Gastrocnemius medialis (tissue), 4 donors: ENCODE measurements around the gene ADCY2.

Source experiments
- POLR2A ChIP-seq, 2 donors: fragments of 450-650 bp; IDR thresholded peaks; one replicate each; pipeline ENCODE4 v1.6.1; 2017; ENCODE audit warnings: antibody characterized with exemption in 2 of 2, mild to moderate bottlenecking in 2 of 2, moderate library complexity in 2 of 2
- TF ChIP-seq, protein P1 (sequence below), 5 experiments: fragments of 450-650 bp in 3 of 5; fragments of 200-600 bp in 2 of 5; sonication (generic) in 2 of 5; IDR thresholded peaks in 4 of 5; conservative IDR thresholded peaks in 1 of 5; 1 replicate in 4 of 5; 2 replicates in 1 of 5; pipeline ENCODE4 v1.5.1; 2016 to 2019; ENCODE audit warnings: antibody characterized with exemption in 5 of 5, mild to moderate bottlenecking in 3 of 5, moderate library complexity in 3 of 5

DNA sequence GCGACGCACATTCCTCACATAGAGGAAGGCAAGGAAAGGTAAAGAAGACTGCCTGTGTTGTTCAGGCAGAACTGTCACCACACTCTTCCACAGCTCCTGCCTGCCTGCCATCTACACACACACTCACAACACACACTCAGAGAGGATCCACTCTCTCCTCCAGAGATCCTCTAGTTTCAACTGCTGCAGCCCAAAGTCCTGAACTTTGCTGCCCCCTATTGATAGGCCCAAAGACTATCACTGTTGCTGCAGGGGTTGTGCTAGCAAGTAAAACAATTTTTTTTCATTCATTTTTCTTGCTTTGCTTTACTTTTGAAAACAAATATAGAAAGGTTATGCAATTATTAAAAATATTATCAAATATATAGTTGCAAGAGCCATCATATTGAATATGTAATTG lies 460.9 kb downstream of the ADCY2 start:
- TF ChIP-seq POLR2A (IDR thresholded peaks at IDR 0.05) = no peak
- TF ChIP-seq, protein P1, sequence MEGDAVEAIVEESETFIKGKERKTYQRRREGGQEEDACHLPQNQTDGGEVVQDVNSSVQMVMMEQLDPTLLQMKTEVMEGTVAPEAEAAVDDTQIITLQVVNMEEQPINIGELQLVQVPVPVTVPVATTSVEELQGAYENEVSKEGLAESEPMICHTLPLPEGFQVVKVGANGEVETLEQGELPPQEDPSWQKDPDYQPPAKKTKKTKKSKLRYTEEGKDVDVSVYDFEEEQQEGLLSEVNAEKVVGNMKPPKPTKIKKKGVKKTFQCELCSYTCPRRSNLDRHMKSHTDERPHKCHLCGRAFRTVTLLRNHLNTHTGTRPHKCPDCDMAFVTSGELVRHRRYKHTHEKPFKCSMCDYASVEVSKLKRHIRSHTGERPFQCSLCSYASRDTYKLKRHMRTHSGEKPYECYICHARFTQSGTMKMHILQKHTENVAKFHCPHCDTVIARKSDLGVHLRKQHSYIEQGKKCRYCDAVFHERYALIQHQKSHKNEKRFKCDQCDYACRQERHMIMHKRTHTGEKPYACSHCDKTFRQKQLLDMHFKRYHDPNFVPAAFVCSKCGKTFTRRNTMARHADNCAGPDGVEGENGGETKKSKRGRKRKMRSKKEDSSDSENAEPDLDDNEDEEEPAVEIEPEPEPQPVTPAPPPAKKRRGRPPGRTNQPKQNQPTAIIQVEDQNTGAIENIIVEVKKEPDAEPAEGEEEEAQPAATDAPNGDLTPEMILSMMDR (IDR thresholded peaks at IDR 0.05 in 4 of 5, conservative IDR thresholded peaks at IDR 0.05 in 1 of 5) = peak; percentile 14 to 72 (median 44)
